MCF 10A (cell line): ENCODE measurements around the gene MAZ. TPM values are rescaled to one million over a fixed set of nuclear protein-coding genes. Genes with fewer than 3 reads are reported as not detected.
"Not testable (repeated sequence)": the region's sequence is repeated elsewhere in the genome, so short reads cannot be mapped to it uniquely, and the experiment has no call there.

Source experiments
- BruUV-seq: library from RNA; stranded (reverse); fragments of 400-500 nt; replicated peaks from 2 replicates; lab custom pipeline; 2021; lab: Mats Ljungman, UMichigan
- CTCF ChIA-PET: fragments of 300-600 bp; sonication (Branson Sonifier 250); formaldehyde crosslinking; extraction: SDS; loops from one replicate; lab custom pipeline; 2021; ENCODE audit warnings: antibody characterized with exemption, inconsistent platforms; lab: Yijun Ruan, JAX
- POLR2A ChIA-PET: fragments of 300-600, 350-650 bp; sonication (Branson Sonifier 250); formaldehyde crosslinking; extraction: SDS; loops from one replicate; lab custom pipeline; 2020; ENCODE audit warnings: antibody characterized with exemption, inconsistent platforms; lab: Yijun Ruan, JAX
- DNase-seq: peaks from one replicate; pipeline ENCODE4 v3.0.0-alpha.2; 2018; ENCODE audit not compliant: unreplicated experiment
- H3K27ac Mint-ChIP-seq: one replicate; pipeline ENCODE4 v1.8.0; 2022; ENCODE audit warnings: mild to moderate bottlenecking, low read depth, mixed read lengths; ENCODE audit not compliant: unreplicated experiment
- H3K27me3 Mint-ChIP-seq: one replicate; pipeline ENCODE4 v1.8.0; 2022; ENCODE audit warnings: mixed read lengths; ENCODE audit not compliant: insufficient read depth, unreplicated experiment
- H3K36me3 Mint-ChIP-seq: one replicate; pipeline ENCODE4 v1.8.0; 2022; ENCODE audit warnings: mild to moderate bottlenecking, moderate library complexity, mixed read lengths; ENCODE audit not compliant: insufficient read depth, unreplicated experiment
- H3K4me1 Mint-ChIP-seq: one replicate; pipeline ENCODE4 v1.8.0; 2022; ENCODE audit warnings: mixed read lengths; ENCODE audit not compliant: insufficient read depth, unreplicated experiment
- H3K4me3 Mint-ChIP-seq: one replicate; pipeline ENCODE4 v1.8.0; 2022; ENCODE audit warnings: mild to moderate bottlenecking, moderate library complexity, mixed read lengths; ENCODE audit not compliant: unreplicated experiment
- H3K9me3 Mint-ChIP-seq: one replicate; pipeline ENCODE4 v1.8.0; 2022; ENCODE audit warnings: mixed read lengths; ENCODE audit not compliant: unreplicated experiment
- CTCF ChIP-seq: fragments of 200-600 bp; IDR thresholded peaks from one replicate; pipeline ENCODE4 v1.8.0; 2022; ENCODE audit warnings: antibody characterized with exemption, mild to moderate bottlenecking; ENCODE audit not compliant: unreplicated experiment
- intact Hi-C: fragments of 100-400 bp; cut with micrococcal nuclease; formaldehyde crosslinking; loops from 2 replicates; pipeline ENCODE4 v1.14.1; 2022
- total RNA-seq: library from RNA; stranded (reverse); gene quantifications from 2 replicates; pipeline ENCODE4 v1.2.3, GENCODE V29; 2022

MAZ gene
- total RNA-seq, 1 experiment from 2014 or later = 185 TPM

GRCh38 chr16:29790949-29791844, 15.1 kb upstream of the MAZ start:
- TF ChIP-seq CTCF = no peak
- Mint-ChIP-seq H3K27ac (peak overlapping the region; percentile 89), H3K9me3 (no peaks in the 10 kb centered on the region), H3K4me1 (peaks cover 28% of the 10 kb centered on the region), H3K36me3 (no peaks in the 10 kb centered on the region), H3K4me3 (peak overlapping the region; percentile 84), H3K27me3 (no peaks in the 10 kb centered on the region)
- intact Hi-C loops = loop anchor here (1.0 to 2.0 kb wide), 3 partner anchors 14 to 90 kb away; partner anchors contain the start of gene PAGR1
- ChIA-PET CTCF (interaction anchor here (0.6 to 1.5 kb wide), 11 partner anchors 10 to 623 kb away, joined by 3 to 7 read pairs (median 3); partner anchors contain the start of gene MAZ), POLR2A (interaction anchor here (0.6 to 5.6 kb wide), 13 partner anchors 11 to 285 kb away, joined by 3 to 94 read pairs (median 5); partner anchors contain the start of genes KCTD13, MVP and PAGR1)
- TSS peak; percentile 54 for BruUV-seq
- no peak for DNase-seq

DNA sequence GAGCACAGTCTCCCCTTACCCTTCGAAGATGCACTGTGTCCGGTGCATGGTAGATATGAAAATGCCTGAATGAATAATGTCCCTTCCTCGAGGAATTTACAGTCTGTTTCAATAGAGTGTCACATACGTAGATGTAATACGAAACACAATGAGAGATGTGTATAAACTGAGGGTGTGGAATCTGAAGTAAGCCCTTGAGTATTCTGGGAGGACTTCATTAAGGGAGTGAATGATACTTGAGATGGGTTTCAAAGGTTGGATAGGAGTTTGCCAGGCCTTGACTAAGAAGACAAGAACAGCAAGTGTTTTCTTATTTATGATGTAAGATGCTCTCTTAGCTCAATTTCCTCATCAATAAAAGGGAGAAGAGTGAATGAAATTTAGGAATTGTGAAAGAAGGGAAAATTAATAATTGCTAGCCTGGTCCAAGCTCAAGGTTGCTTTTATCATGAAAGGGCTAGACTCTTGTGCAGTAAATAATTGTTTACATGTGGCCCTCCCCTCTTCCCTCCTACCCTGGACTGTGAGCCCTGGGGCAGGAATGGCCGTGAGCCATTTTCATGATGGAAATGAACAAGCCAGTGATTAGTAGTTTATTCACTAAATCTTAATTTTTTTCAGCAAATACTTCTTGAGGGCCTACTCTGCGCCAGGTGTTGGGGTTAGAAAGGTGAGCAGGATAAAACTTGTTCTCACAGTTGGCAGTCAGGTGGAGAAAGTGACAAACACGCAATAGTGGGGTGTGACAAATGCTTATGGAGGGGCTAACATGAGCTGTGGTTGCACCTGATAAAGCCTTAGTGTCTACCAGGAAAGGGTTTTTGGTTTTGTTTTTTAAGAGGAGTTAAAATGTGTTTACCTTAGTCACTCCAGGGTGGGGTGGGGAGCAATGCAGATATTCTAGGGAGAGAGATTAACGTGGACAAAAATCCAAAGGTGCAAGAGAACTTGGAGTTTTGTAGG, 14.2 kb upstream of the MAZ start:
- intact Hi-C loops = loop anchor here (2.0 kb wide), 1 partner anchor 91 kb away; no protein-coding TSS in a partner anchor
- ChIA-PET POLR2A (interaction anchor here (1.3 to 5.6 kb wide), 5 partner anchors 10 to 134 kb away, joined by 4 to 94 read pairs (median 30); partner anchors contain the start of genes KCTD13 and PAGR1), CTCF (interaction anchor here (0.6 kb wide), 1 partner anchor 622 kb away, joined by 6 read pairs; no protein-coding TSS in a partner anchor)
- no peaks in the 10 kb centered on the region for H3K9me3 Mint-ChIP-seq
- H3K4me1 Mint-ChIP-seq = peaks cover 28% of the 10 kb centered on the region
- no peaks in the 10 kb centered on the region for H3K27me3 Mint-ChIP-seq
- TF ChIP-seq CTCF = no peak
- DNase-seq = no peak
- peak overlapping the region; percentile 89 for H3K27ac Mint-ChIP-seq
- BruUV-seq = no TSS peak
- peak overlapping the region; percentile 84 for H3K4me3 Mint-ChIP-seq
- H3K36me3 Mint-ChIP-seq = no peaks in the 10 kb centered on the region

DNA sequence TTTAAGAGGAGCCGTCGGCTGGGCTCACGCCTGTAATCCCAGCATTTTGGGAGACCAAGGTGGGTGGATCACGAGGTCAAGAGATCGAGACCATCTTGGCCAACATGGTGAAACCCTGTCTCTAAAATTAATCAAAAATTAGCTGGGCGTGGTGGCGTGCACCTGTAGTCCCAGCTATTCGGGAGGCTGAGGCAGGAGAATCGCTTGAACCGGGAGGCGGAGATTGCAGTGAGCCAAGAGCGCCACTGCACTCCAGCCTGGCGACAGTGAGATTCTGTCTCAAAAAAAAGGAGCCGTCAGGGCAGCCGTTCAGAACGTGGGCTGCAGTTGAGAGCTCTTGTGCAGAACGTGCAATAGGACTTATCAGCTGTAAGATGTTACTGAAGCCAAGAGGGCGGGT, 13.2 kb upstream of the MAZ start:
- DNase-seq, H3K27me3 Mint-ChIP-seq, BruUV-seq, H3K4me3 Mint-ChIP-seq, H3K9me3 Mint-ChIP-seq, H3K27ac Mint-ChIP-seq, H3K36me3 Mint-ChIP-seq, intact Hi-C loops: not testable (repeated sequence)
- peaks cover 28% of the 10 kb centered on the region for H3K4me1 Mint-ChIP-seq
- ChIA-PET CTCF (interaction anchor here (0.6 to 1.6 kb wide), 3 partner anchors 11 to 58 kb away, joined by 3 to 8 read pairs (median 3); partner anchors contain the start of gene PAGR1), POLR2A (interaction anchor here (0.5 to 3.2 kb wide), 2 partner anchors 11 to 13 kb away, joined by 3 to 20 read pairs; no protein-coding TSS in a partner anchor)

DNA sequence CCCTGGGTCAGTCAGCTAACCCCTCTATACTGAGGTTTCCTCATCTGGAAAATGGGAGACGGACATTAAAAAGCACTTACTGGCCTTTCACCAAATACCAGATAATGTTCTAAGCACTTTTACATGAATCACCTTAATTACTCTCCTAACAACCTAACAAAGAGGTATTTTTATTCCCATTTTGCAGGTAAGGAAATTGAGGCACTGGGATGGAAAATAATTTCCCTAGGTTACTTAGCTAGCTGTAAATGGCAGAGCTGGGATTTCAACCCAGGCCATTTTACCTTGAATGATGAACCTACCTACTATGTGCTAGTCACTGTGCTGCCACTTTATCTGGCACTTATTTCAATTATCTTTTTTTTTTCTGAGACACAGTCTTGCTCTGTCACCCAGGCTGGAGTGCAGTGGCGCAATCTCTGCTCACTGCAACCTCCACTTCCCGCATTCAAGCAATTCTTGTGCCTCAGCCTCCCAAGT, 12.1 kb upstream of the MAZ start:
- BruUV-seq = no TSS peak
- intact Hi-C loops = no loop called here
- CTCF ChIA-PET = interaction anchor here (0.6 to 1.6 kb wide), 3 partner anchors 10 to 181 kb away, joined by 3 to 8 read pairs (median 4); partner anchors contain the start of gene PAGR1
- H3K27ac Mint-ChIP-seq = no peak overlapping the region
- H3K4me3 Mint-ChIP-seq = no peak overlapping the region
- H3K36me3 Mint-ChIP-seq = peaks cover 6% of the 10 kb centered on the region
- peaks cover 28% of the 10 kb centered on the region for H3K4me1 Mint-ChIP-seq
- POLR2A ChIA-PET = interaction anchor here (1.1 to 3.2 kb wide), 3 partner anchors 10 to 22 kb away, joined by 3 to 20 read pairs (median 4); partner anchors contain the start of gene PAGR1
- no peaks in the 10 kb centered on the region for H3K27me3 Mint-ChIP-seq
- no peaks in the 10 kb centered on the region for H3K9me3 Mint-ChIP-seq
- no peak for TF ChIP-seq CTCF
- no peak for DNase-seq
